ENCODE data around the gene ALG9.
A peak's percentile ranks its signal among the peaks of the same experiment; 100 is the strongest.

The ALG9 gene

DNA sequence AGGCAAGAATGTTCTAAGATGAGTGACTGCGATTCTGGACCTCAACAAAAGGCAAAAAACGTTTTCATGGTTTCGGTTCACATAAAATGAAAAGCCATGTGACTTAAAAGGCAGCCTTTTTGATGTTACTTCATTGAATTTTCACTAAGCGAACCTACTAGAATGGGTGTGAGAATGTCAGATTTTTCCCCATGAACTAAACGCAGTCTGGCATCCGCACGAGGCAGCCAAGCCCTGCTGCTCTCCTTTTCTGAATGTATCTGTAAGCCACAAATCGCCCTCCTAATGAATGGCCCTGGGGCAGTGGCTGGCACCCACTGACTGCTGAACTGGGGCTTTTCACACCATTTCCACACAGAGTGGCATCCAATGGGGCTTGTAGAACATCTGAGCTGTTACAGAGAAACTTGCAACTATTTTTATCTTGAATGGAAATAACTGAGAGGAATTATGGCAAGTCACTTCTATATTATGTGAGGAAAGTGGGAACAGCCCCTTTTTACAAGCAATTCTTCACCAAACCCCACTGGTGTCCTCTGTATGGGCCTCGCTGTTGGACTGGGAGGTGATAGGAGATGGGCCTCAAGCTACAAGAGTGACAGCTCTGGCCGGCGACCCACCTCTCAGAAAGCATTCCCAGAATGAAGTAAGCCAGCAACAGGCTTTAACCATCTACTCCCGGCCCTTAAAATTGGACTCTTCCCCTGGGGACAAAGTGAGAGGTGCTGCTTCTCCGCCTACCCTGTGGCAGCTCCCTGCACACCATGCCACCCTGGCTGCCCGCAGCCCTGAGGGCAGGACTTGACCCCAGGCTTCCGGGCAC lies 134.5 kb downstream of the ALG9 start:
- Histone ChIP-seq H2AFZ (peak overlapping the region; percentile 76), H3K4me1 (peaks cover 21% of the 10 kb centered on the region), H3K9me3 (ENCODE audit: control insufficient read depth, low read length) (no peaks in the 10 kb centered on the region), H3K4me3 (ENCODE audit: low read depth, low read length) (no peak overlapping the region), H3K27ac (peak overlapping the region; percentile 99), H3K79me2 (no peaks in the 10 kb centered on the region), H3K36me3 (ENCODE audit: control insufficient read depth, insufficient read depth, low read length) (no peaks in the 10 kb centered on the region), H3K27me3 (ENCODE audit: control insufficient read depth, insufficient read depth, low read length) (no peaks in the 10 kb centered on the region), H3K4me2 (ENCODE audit: low read length) (peak overlapping the region; percentile 39), H3K9ac (no peak overlapping the region)
- TF ChIP-seq, protein P1, sequence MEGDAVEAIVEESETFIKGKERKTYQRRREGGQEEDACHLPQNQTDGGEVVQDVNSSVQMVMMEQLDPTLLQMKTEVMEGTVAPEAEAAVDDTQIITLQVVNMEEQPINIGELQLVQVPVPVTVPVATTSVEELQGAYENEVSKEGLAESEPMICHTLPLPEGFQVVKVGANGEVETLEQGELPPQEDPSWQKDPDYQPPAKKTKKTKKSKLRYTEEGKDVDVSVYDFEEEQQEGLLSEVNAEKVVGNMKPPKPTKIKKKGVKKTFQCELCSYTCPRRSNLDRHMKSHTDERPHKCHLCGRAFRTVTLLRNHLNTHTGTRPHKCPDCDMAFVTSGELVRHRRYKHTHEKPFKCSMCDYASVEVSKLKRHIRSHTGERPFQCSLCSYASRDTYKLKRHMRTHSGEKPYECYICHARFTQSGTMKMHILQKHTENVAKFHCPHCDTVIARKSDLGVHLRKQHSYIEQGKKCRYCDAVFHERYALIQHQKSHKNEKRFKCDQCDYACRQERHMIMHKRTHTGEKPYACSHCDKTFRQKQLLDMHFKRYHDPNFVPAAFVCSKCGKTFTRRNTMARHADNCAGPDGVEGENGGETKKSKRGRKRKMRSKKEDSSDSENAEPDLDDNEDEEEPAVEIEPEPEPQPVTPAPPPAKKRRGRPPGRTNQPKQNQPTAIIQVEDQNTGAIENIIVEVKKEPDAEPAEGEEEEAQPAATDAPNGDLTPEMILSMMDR (IDR thresholded peaks at IDR 0.05) = no peak
